H1 (cell line): Measurements from ENCODE around the gene ADAMTS3. TPM values are rescaled to one million over a fixed set of nuclear protein-coding genes. Genes with fewer than 3 reads are reported as not detected.

ENCODE experiments used
- CTCF ChIA-PET: fragments of 300-600 bp; sonication (Branson Sonifier 250); formaldehyde crosslinking; loops from one replicate; lab custom pipeline; 2021; ENCODE audit not compliant: partially characterized antibody; lab: Charles Lee
- POLR2A ChIA-PET: fragments of 300-600 bp; sonication (Branson Sonifier 250); formaldehyde crosslinking; loops from one replicate; lab custom pipeline; 2021; ENCODE audit warnings: inconsistent platforms; ENCODE audit not compliant: partially characterized antibody; lab: Charles Lee
- DNase-seq, 2 experiments: peaks; one replicate each; pipeline versions ENCODE4 v3.0.0 to v3.0.0-alpha.2; 2010 to 2022; ENCODE audit warnings: low spot score in 2 of 2, low read depth in 1 of 2, mixed read lengths in 1 of 2
- FAIRE-seq: peaks from 2 replicates; lab custom pipeline; 2011; peaks lifted over from hg19 to GRCh38; lab: Jason Lieb, UNC
- H2AFZ ChIP-seq: 2 replicates; pipeline ENCODE4 v1.8.1; 2012; ENCODE audit warnings: low read length, inconsistent platforms
- H2AK5ac ChIP-seq: 2 replicates; pipeline ENCODE4 v1.6.1; 2013; ENCODE audit warnings: low read depth, low read length
- H2BK120ac ChIP-seq: replicated peaks from 2 replicates; pipeline ENCODE3; 2013; ENCODE audit warnings: low read depth, low read length, inconsistent platforms
- H2BK12ac ChIP-seq: 2 replicates; pipeline ENCODE4 v1.6.1; 2013; ENCODE audit warnings: low read depth, low read length
- H2BK15ac ChIP-seq: 2 replicates; pipeline ENCODE4 v1.6.1; 2013; ENCODE audit warnings: low read length
- H2BK20ac ChIP-seq: 2 replicates; pipeline ENCODE4 v1.6.1; 2013; ENCODE audit warnings: low read length
- H2BK5ac ChIP-seq: 2 replicates; pipeline ENCODE4 v1.6.1; 2013; ENCODE audit warnings: low read depth, low read length
- H3K14ac ChIP-seq: 2 replicates; pipeline ENCODE4 v1.6.1; 2013; ENCODE audit warnings: inconsistent platforms; ENCODE audit not compliant: insufficient read length
- H3K18ac ChIP-seq: 2 replicates; pipeline ENCODE4 v1.6.1; 2013; ENCODE audit warnings: low read length; ENCODE audit errors: extremely low read depth
- H3K23ac ChIP-seq: 2 replicates; pipeline ENCODE4 v1.6.1; 2013; ENCODE audit warnings: inconsistent platforms; ENCODE audit not compliant: insufficient read length
- H3K23me2 ChIP-seq: 2 replicates; pipeline ENCODE4 v1.6.1; 2013; ENCODE audit warnings: low read depth, low read length
- H3K27ac ChIP-seq: 2 replicates; pipeline ENCODE4 v1.6.1; 2011; ENCODE audit warnings: low read depth, low read length, inconsistent platforms
- H3K27me3 ChIP-seq, 4 experiments: replicated peaks in 1 of 4; 1 replicate in 1 of 4; 2 replicates in 3 of 4; pipeline versions ENCODE4 v1.6.1 to v1.8.1; 2011 to 2013; ENCODE audit warnings: low read length in 3 of 4, mild to moderate bottlenecking in 3 of 4, inconsistent platforms in 2 of 4, mixed read lengths in 2 of 4, moderate library complexity in 1 of 4; ENCODE audit not compliant: control insufficient read depth in 3 of 4, insufficient read depth in 3 of 4; ENCODE audit errors: extremely low read depth in 1 of 4
- H3K36me3 ChIP-seq, 4 experiments: 2 replicates each; pipeline versions ENCODE4 v1.6.1 to v1.8.1; 2011 to 2013; ENCODE audit warnings: mild to moderate bottlenecking in 4 of 4, low read length in 3 of 4, moderate library complexity in 2 of 4, control low read depth in 1 of 4, inconsistent platforms in 1 of 4; ENCODE audit not compliant: insufficient read depth in 4 of 4, control insufficient read depth in 2 of 4
- H3K4ac ChIP-seq: replicated peaks from 2 replicates; pipeline ENCODE3; 2013; ENCODE audit warnings: low read length, low read depth, mixed read lengths, inconsistent platforms; ENCODE audit not compliant: insufficient read length
- H3K4me1 ChIP-seq, 4 experiments: replicated peaks in 1 of 4; 1 replicate in 1 of 4; 2 replicates in 3 of 4; pipeline versions ENCODE4 v1.6.1 to v1.8.1; 2011 to 2013; ENCODE audit warnings: low read length in 3 of 4, inconsistent platforms in 2 of 4, mixed read lengths in 1 of 4; ENCODE audit not compliant: insufficient read depth in 4 of 4, control insufficient read depth in 3 of 4
- H3K4me2 ChIP-seq, 2 experiments: 2 replicates each; pipeline versions ENCODE4 v1.6.1 to v1.8.1; 2011 to 2013; ENCODE audit warnings: low read depth in 2 of 2, low read length in 2 of 2, control low read depth in 1 of 2, inconsistent platforms in 1 of 2, mild to moderate bottlenecking in 1 of 2; ENCODE audit not compliant: insufficient read depth in 1 of 2
- H3K4me3 ChIP-seq, 4 experiments: fragments of 200-600, 300-600 bp in 1 of 4; sonication (generic), shearing (Covaris generic), sonication (Bioruptor Twin) in 1 of 4; 2 replicates each; pipeline versions ENCODE4 v1.5.1 to v1.8.1; 2011 to 2016; ENCODE audit warnings: low read length in 4 of 4, low read depth in 3 of 4, control low read depth in 2 of 4, inconsistent platforms in 2 of 4, mild to moderate bottlenecking in 2 of 4, mixed read lengths in 1 of 4, moderate library complexity in 1 of 4; ENCODE audit not compliant: insufficient read depth in 2 of 4; ENCODE audit errors: extremely low read depth in 1 of 4
- H3K56ac ChIP-seq: replicated peaks from 2 replicates; pipeline ENCODE3; 2013; ENCODE audit warnings: low read depth, mild to moderate bottlenecking, mixed read lengths, low read length, inconsistent platforms; ENCODE audit not compliant: insufficient read length
- H3K79me1 ChIP-seq: 2 replicates; pipeline ENCODE4 v1.6.1; 2013; ENCODE audit warnings: low read depth, low read length, control low read depth
- H3K79me2 ChIP-seq, 2 experiments: 2 replicates each; pipeline versions ENCODE4 v1.6.1 to v1.8.1; 2012 to 2013; ENCODE audit warnings: low read length in 2 of 2, mild to moderate bottlenecking in 2 of 2, inconsistent platforms in 1 of 2; ENCODE audit not compliant: insufficient read depth in 2 of 2, control insufficient read depth in 1 of 2
- H3K9ac ChIP-seq, 4 experiments: replicated peaks in 1 of 4; 1 replicate in 1 of 4; 2 replicates in 3 of 4; pipeline versions ENCODE4 v1.6.1 to v1.8.1; 2011 to 2013; ENCODE audit warnings: low read depth in 3 of 4, low read length in 3 of 4, control low read depth in 2 of 4, mild to moderate bottlenecking in 2 of 4, moderate library complexity in 2 of 4, inconsistent platforms in 1 of 4; ENCODE audit errors: extremely low read depth in 1 of 4
- H3K9me3 ChIP-seq, 2 experiments: 2 replicates each; pipeline versions ENCODE4 v1.6.1 to v1.8.1; 2012 to 2013; ENCODE audit warnings: mild to moderate bottlenecking in 2 of 2, moderate library complexity in 2 of 2, control low read depth in 1 of 2, inconsistent platforms in 1 of 2, low read depth in 1 of 2, low read length in 1 of 2, mixed read lengths in 1 of 2; ENCODE audit not compliant: insufficient read depth in 2 of 2
- H4K20me1 ChIP-seq, 2 experiments: replicated peaks in 1 of 2; 2 replicates each; pipeline versions ENCODE3 to v1.8.1; 2011 to 2013; ENCODE audit warnings: inconsistent platforms in 2 of 2, low read length in 2 of 2, mild to moderate bottlenecking in 1 of 2; ENCODE audit not compliant: insufficient read depth in 2 of 2, control insufficient read depth in 1 of 2
- H4K5ac ChIP-seq: 2 replicates; pipeline ENCODE4 v1.6.1; 2013; ENCODE audit warnings: low read length, low read depth, mixed read lengths, inconsistent platforms; ENCODE audit not compliant: insufficient read length
- H4K8ac ChIP-seq: 2 replicates; pipeline ENCODE4 v1.8.0; 2013; ENCODE audit warnings: mild to moderate bottlenecking, moderate library complexity, low read length, inconsistent platforms; ENCODE audit not compliant: insufficient read depth; ENCODE audit errors: extremely low read depth
- H4K91ac ChIP-seq: replicated peaks from 2 replicates; pipeline ENCODE3; 2013; ENCODE audit warnings: low read length, mixed read lengths, inconsistent platforms; ENCODE audit not compliant: insufficient read length
- ASH2L ChIP-seq: fragments of 200-600, 300-600 bp; sonication (generic); IDR thresholded peaks from one replicate; pipeline ENCODE4 v1.7.1; 2017; ENCODE audit warnings: low read length
- CEBPB ChIP-seq: IDR thresholded peaks from 2 replicates; pipeline ENCODE4 v1.6.1; 2012; ENCODE audit warnings: low read depth, low read length
- CHD2 ChIP-seq: IDR thresholded peaks from 2 replicates; pipeline ENCODE4 v1.6.1; 2012; ENCODE audit warnings: low read length, improper control_type of control experiment
- HDAC6 ChIP-seq: IDR thresholded peaks from one replicate; pipeline ENCODE4 v1.7.1; 2012; ENCODE audit warnings: low read depth, mild to moderate bottlenecking, inconsistent platforms, low read length, moderate library complexity
- RAD21 ChIP-seq, 2 experiments: IDR thresholded peaks in 1 of 2; conservative IDR thresholded peaks in 1 of 2; 2 replicates each; pipeline ENCODE4 v1.6.1; 2011; ENCODE audit warnings: low read depth in 2 of 2, low read length in 2 of 2, improper control_type of control experiment in 1 of 2, inconsistent platforms in 1 of 2, mild to moderate bottlenecking in 1 of 2, moderate library complexity in 1 of 2
- RBBP5 ChIP-seq: IDR thresholded peaks from 2 replicates; pipeline ENCODE4 v1.7.1; 2012; ENCODE audit warnings: low read depth, mild to moderate bottlenecking, inconsistent platforms, low read length, moderate library complexity, borderline replicate concordance
- RNF2 ChIP-seq: fragments of 200-900, 300-1000 bp; sonication (generic); IDR thresholded peaks from 2 replicates; pipeline ENCODE4 v1.7.1; 2016; ENCODE audit warnings: borderline replicate concordance, low read depth, mild to moderate bottlenecking, antibody characterized with exemption, low read length; ENCODE audit not compliant: poor library complexity, severe bottlenecking; ENCODE audit errors: missing control alignments
- SAP30 ChIP-seq: fragments of 300-600 bp; sonication (generic); IDR thresholded peaks from 2 replicates; pipeline ENCODE4 v1.7.1; 2012; ENCODE audit warnings: low read length, moderate library complexity, mild to moderate bottlenecking, inconsistent platforms; ENCODE audit not compliant: insufficient read depth, insufficient replicate concordance
- SRF ChIP-seq: IDR thresholded peaks from 2 replicates; pipeline ENCODE4 v1.6.1; 2011; ENCODE audit warnings: mild to moderate bottlenecking, low read depth, low read length, moderate library complexity
- WGBS, 2 experiments: shearing (Covaris generic) in 1 of 2; methylation state at CpG; one replicate each; pipeline versions ENCODE4 v1.1.6 to v1.1.7; 2013 to 2015; ENCODE audit warnings: low lambda C conversion rate in 2 of 2, mixed read lengths in 2 of 2, inconsistent platforms in 1 of 2, low coverage in 1 of 2, missing lambda C conversion rate in 1 of 2; ENCODE audit not compliant: insufficient replicate concordance in 2 of 2, insufficient coverage in 1 of 2, insufficient read length in 1 of 2; ENCODE audit errors: extremely low coverage in 1 of 2, missing lambda C conversion rate in 1 of 2; 5-methylcytosine and 5-hydroxymethylcytosine counted together
- polyA plus RNA-seq, 7 experiments: library from polyadenylated mRNA; depleted of rRNA in 3 of 7; stranded (reverse) in 5 of 7; unstranded in 2 of 7; fragments of >200 nt in 5 of 7; fragments of 200-250 nt in 2 of 7; gene quantifications; 1 replicate in 5 of 7; 2 replicates in 1 of 7; 4 replicates in 1 of 7; pipeline versions ENCODE4 v1.2.1 to v1.2.3, GENCODE V29; 2011 to 2013; ENCODE audit warnings: missing spikeins in 2 of 7, mixed read lengths in 2 of 7
- total RNA-seq: library from RNA; stranded (reverse); fragmentation: NEBNext Ultra II Directional; extraction: Animal tissue kit (Norgen Biotek cat#: 25700); gene quantifications from 2 replicates; pipeline ENCODE4 v1.2.1, GENCODE V29; 2021
- TF ChIP-seq, protein P1 (sequence below): IDR thresholded peaks from 2 replicates; pipeline ENCODE4 v1.6.1; 2011; ENCODE audit warnings: low read depth, mild to moderate bottlenecking, low read length; ENCODE audit not compliant: insufficient read depth
- TF ChIP-seq, protein P2 (sequence below): IDR thresholded peaks from 2 replicates; pipeline ENCODE4 v1.6.1; 2012; ENCODE audit warnings: low read length, inconsistent platforms

ADAMTS3 gene
- total and polyA plus RNA-seq, 2 of the 8 experiments (the other 6 are each of a cell fraction or from before 2014, with no cell fraction given): 1.3 to 3.4 TPM

DNA sequence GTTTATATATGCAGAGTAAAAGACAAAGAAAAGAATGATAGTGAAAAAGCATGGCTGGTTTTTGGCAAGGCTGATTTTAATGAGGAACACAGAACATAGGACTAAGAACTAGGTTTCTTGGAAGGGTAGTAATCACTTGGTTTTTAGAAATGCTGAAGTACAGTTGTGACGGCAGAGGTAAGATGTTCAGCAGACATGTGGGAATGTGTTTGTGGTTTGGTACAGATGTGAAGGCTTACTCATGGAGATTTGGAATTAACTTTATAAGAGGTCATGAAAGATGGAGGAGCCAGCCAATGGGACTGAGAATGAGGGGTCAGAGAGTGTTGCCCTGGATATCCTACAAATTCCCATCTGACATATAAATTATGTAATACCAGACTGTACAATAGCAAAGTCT is 293.6 kb downstream of the ADAMTS3 start:
- Histone ChIP-seq H4K20me1 (no peaks in the 10 kb centered on the region), H2BK120ac (no peak overlapping the region), H3K79me1 (no peaks in the 10 kb centered on the region), H3K56ac (no peak overlapping the region), H3K27ac (no peak overlapping the region), H4K5ac (no peak overlapping the region), H3K36me3 (no peaks in the 10 kb centered on the region), H3K23ac (no peak overlapping the region), H3K9me3 (peaks cover 2 to 4% of the 10 kb centered on the region in 2 experiments; a peak in 3 of 4 replicates), H4K91ac (no peak overlapping the region), H3K79me2 (no peaks in the 10 kb centered on the region), H3K4ac (no peak overlapping the region), H2BK12ac (no peak overlapping the region), H2AK5ac (no peak overlapping the region), H2AFZ (no peak overlapping the region), H3K4me2 (no peak overlapping the region), H2BK5ac (no peak overlapping the region), H3K27me3 (no peaks in the 10 kb centered on the region), H3K4me1 (no peaks in the 10 kb centered on the region), H4K8ac (no peak overlapping the region), H3K23me2 (no peaks in the 10 kb centered on the region), H3K18ac (no peak overlapping the region), H3K14ac (no peak overlapping the region), H3K4me3 (no peak overlapping the region), H2BK15ac (no peak overlapping the region), H2BK20ac (no peak overlapping the region), H3K9ac (no peak overlapping the region)
- DNase-seq: no peak
- ChIA-PET CTCF (no interaction called here), POLR2A (no interaction called here)
- no peak for FAIRE-seq
- WGBS, 2 experiments: 100% methylated on average over 1 of the region's 1 CpG; no CpG with 5 or more reads in 1 of the 2 experiments
- TF ChIP-seq, protein P1, sequence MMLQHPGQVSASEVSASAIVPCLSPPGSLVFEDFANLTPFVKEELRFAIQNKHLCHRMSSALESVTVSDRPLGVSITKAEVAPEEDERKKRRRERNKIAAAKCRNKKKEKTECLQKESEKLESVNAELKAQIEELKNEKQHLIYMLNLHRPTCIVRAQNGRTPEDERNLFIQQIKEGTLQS: no peak
- TF ChIP-seq RNF2 (no peak), ASH2L (no peak), RAD21 (IDR thresholded peaks at IDR 0.05 in 1 of 2, conservative IDR thresholded peaks at IDR 0.05 in 1 of 2; ENCODE audit: low read depth in 2 of 2, low read length in 2 of 2) (no peak), HDAC6 (no peak), SRF (no peak), CHD2 (no peak), CEBPB (no peak), RBBP5 (no peak), SAP30 (no peak)
- TF ChIP-seq, protein P2, sequence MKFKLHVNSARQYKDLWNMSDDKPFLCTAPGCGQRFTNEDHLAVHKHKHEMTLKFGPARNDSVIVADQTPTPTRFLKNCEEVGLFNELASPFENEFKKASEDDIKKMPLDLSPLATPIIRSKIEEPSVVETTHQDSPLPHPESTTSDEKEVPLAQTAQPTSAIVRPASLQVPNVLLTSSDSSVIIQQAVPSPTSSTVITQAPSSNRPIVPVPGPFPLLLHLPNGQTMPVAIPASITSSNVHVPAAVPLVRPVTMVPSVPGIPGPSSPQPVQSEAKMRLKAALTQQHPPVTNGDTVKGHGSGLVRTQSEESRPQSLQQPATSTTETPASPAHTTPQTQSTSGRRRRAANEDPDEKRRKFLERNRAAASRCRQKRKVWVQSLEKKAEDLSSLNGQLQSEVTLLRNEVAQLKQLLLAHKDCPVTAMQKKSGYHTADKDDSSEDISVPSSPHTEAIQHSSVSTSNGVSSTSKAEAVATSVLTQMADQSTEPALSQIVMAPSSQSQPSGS: no peak
